Stimulated activated CD4-positive, alpha-beta T cell treated with anti-CD3 and anti-CD28 coated beads, Interleukin-15, amount 100 ng/mL, for 1 hour (primary cell): Measurements from ENCODE around the gene TMEM203.

Source experiments
- DNase-seq, 2 donors: peaks; one replicate each; pipeline ENCODE4 v3.0.0-alpha.2; 2020; ENCODE audit warnings: low read depth in 1 of 2, low spot score in 1 of 2

The TMEM203 gene

GRCh38 chr9:137198051-137198901 is 7.2 kb downstream of the TMEM203 start:
- no peak for DNase-seq

- no peak for DNase-seq
Measured at GRCh38 chr9:137195525-137196220, 9.8 kb downstream of the TMEM203 start.

DNA sequence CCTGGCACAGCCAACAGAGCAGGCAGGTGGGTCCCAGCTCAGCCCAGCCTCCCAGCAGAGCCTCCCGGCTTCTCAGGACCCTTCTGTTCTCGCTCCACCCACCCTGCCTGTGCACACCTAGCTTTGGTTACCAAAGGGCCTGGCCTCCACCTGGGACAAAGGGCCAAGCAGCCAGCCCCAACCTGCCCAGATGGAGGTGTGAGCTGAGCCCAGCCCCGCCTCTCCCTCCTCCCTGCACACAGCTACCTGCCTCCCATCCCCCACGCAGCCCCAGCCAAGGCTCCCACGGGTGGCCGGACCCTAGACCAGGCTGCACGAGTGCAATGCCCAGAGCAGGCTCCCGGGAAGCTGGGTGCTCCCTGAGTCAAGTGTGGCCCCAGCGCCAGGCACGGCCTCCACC is 10.5 kb downstream of the TMEM203 start:
- no peak for DNase-seq

DNA sequence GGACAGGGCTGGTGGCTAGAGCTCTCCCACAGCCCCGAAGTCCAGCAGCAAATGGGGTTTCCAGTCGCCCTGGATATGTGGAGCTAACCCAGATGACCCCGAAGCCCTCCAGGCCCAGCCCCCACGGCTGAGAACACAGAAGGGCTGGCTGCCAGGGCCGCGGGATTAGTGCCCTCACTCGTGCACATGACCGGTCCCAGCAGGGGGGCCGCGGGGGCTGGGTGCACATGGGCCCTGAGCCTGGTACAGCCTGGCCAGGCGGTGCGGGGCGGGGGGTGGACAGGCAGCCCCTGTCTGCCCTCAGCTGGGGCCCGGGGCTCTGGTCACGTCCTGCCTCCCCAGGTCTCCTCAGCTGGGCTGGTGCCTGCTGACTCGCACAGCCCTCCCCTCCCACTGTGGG is 11.1 kb downstream of the TMEM203 start:
- no peak for DNase-seq

DNA sequence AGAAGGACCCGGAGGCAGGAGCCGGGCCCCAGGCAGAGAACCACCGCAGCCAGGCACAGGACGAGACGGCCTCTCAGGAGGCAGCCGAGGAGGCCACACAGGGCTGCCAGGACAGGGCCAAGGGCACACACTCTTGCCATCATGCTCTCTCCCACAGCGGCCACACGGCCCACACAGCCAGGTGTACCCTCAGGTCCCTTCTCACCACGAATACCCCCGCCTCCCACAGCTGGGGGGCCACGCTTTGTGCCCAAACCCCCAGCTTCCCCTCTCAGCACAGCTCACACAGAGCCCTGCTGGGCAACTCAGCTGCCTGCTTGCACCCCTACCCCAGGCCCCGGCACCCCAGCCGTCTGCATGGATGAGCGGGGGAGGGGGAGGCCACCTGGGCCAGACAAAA is 11.7 kb downstream of the TMEM203 start:
- no peak for DNase-seq

DNA sequence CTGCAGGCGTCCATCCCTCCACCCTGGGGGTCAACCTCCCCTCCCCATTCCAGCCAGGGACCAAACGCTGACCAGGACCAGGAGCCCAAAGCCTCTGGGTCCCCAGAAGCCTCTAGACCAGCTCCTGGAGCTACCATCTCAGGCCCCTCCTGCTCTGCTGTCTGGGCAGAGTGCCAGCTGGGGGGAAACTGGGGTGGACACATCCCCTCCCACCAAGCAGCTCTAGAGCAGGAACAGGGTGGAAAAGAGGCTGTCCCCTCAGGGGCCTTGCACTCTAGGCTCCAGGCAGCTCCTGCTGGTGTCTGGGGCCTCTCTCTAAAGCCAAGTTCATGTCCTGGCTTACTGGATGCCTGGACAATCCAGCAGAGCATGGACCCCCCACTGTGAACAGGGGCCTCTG is 12.6 kb downstream of the TMEM203 start:
- no peak for DNase-seq

DNA sequence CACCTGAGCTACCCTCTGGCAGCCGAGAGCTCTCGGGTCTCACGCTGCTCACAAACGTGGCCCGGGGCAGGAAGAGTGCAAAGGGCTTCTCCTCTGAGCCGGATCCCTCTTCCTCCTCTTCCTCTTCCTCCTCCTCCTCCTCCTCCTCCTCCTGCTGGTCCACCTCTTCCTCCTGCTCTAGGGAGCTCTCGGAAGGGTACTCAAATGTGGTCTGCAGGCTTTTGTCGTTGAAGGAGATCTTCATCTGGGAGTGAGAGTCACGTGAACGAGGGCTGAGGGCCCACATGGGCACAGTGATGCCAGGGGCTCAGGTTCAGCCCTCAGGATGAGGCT is 13.0 kb downstream of the TMEM203 start:
- no peak for DNase-seq

- no peak for DNase-seq
Measured at GRCh38 chr9:137191691-137192447, 13.6 kb downstream of the TMEM203 start.

DNA sequence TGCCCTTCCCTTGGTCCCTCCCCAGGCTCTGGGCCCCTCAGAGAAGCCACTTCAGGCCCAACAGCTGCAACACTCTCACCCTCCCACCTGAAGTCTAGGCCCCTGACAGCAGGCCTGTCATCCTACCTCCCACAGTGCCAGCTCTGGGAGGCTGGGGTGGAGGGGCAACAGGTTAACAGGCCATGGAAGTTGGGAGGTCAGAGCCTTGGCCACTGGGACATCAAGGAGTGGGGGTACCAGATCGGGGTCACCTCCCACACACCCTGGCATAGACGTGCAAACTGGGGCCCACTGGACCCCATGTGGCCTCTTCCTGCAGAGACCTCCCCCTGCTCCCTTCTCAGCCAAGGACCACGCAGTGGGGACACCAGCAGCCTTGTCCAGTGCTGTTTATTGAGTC is 14.2 kb downstream of the TMEM203 start:
- no peak for DNase-seq

- no peak for DNase-seq
Measured at GRCh38 chr9:137190315-137190856, 15.1 kb downstream of the TMEM203 start.

GRCh38 chr9:137189297-137190295 is 15.9 kb downstream of the TMEM203 start:
- no peak for DNase-seq

DNA sequence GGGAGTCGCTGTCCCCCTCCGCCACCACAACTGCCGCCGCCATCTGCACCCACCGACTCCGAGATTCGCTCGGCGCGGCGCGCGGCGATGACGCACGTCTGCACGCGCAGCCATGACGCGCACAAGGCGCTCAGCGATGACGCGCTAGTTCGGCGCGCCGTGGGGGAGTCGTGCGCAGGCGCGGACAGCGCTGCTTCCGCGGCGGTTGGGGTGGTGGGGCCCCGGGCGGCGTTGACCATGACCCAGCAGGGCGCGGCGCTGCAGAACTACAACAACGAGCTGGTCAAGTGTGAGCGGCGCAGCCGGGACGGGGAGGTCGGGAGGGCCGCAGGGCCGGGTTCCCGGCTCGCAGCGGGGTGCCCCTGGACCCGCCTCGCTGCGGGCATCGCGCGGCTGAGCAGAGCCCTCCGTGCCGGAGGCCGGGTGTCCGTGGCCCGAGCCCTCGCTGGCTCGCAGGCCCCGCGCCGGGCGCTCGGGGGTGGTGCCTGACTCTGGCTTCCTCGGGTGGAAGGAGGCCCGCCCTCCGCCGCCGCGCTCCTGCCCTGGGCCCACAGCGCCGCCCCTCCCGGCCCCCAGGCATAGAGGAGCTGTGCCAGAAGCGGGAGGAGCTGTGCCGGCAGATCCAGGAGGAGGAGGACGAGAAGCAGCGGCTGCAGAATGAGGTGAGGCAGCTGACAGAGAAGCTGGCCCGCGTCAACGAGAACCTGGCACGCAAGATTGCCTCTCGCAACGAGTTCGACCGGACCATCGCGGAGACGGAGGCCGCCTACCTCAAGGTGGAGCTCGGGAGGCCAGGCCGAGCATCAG is 16.8 kb downstream of the TMEM203 start, which contains the start of the genes ANAPC2 and SSNA1:
Gene ANAPC2 (minus strand): TSS at position 71 of the 807 bp plus-strand sequence. CDS start 28 bp downstream, at position 43.
Gene SSNA1 (plus strand): TSS at position 187 of the 807 bp plus-strand sequence. CDS start 51 bp downstream, at position 238.
- DNase-seq = peak; percentile 86 to 93

GRCh38 chr9:137188086-137188489 is 17.4 kb downstream of the TMEM203 start:
- no peak for DNase-seq

DNA sequence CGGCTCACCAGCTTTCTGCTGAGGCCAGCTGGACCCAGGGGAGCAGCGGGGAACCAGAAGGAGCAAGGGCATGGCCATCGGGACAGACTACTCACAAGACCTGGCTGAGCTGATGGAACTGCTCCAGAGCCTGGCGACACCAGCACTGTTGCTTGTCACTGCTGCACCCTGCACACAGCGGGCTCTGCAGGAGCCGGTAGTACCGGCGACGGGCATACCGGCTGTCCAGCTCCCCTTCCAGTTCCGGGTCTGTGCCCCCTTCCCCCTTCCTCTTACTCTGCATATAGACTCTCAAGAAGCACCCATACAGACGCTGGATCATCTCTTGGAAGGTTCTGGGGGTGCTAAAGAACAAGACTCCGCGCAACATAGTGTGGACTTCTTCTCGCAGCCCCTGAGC is 18.1 kb downstream of the TMEM203 start:
- no peak for DNase-seq

- no peak for DNase-seq
Measured at GRCh38 chr9:137186385-137186784, 19.1 kb downstream of the TMEM203 start.

DNA sequence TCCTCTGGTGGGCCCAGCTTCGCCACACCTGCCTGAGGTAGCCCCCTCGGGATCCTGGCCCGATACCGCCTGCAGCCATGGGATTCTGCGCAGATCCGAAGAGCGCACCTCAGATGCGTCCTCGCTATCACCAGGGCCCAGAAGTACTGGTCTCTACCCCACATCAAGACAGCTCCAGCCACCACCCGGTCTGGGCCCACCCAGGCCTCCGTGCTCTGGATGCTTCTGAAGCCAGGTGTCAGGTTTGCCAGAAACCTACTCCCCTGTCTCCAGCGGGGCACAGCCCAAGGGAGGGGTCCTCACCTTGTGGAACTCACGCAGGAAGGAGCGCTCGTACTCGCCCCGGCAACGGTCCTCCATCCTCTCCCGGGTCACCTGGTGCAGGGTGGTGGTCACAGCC is 19.5 kb downstream of the TMEM203 start:
- DNase-seq = no peak

DNA sequence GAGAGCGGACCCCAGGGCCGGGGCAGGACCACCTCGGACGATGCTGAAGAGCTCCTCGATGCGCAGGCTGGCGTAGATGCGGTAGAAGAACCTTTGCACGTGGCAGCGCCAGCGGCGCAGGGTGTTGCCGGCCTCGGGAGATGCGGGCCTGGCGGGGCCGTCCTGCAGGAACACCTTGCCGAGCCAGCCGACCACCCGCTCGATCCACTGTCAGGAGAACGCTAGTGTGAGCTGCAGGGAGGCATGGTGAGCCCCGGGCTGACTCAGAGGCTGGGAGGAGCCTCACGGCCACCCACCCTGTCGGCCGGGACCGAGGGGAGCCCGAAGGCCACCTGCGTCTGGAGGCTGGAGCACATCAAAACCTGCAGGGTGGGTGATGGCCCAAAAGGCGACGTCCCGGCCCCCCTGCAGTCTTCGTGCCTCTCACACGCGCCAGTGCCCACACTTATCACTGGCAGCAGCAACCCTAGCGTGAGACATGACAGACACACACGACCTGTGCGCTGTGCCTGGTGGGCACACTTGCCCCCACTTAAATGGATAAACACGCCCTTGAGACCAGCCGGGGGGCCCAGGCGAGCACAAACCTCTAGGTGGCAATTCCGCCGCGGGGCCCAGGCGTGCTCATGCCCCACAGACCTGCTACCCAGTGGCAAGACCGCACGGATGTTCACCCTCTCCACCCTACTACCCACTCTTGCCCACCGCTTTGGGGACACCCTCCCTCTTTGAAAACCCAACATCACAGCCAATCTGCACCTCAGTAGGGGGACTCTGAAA is 20.4 kb downstream of the TMEM203 start:
- no peak for DNase-seq

DNA sequence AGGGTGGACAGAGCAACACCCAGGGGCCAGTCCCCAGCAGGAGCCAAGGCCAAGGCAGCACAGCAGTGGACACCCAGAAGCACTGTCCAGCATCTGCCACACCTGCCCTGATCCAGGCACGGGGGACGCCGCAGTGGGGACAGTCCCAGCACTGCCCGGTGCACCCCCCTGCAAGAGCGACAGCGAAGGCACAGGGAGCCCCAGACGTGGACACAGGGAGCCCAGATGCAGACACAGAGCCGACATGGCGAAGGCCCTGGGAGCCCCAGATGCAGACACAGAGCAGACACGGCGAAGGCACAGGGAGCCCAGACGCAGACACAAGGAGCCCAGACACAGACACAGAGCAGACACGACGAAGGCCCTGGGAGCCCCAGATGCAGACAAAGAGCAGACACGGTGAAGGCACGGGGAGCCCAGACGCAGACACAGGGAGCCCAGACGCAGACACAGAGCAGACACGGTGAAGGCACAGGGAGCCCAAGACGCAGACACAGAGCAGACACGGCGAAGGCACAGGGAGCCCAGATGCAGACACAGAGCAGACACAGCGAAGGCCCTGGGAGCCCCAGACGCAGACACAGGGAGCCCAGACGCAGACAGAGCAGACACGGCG is 21.4 kb downstream of the TMEM203 start:
- no peak for DNase-seq
